GM23248 (cell line): Measurements from ENCODE around the gene PHACTR2. TPM values are rescaled to one million over a fixed set of nuclear protein-coding genes. Genes with fewer than 3 reads are reported as not detected.

Experiments used
- DNase-seq: peaks from one replicate; pipeline ENCODE4 v3.0.0-alpha.2; 2015
- H2AFZ ChIP-seq: fragments of 200-600 bp; sonication (generic); 2 replicates; pipeline ENCODE4 v1.6.1; 2016; ENCODE audit warnings: antibody characterized with exemption
- H3F3A ChIP-seq: fragments of 200-600 bp; sonication (generic); 2 replicates; pipeline ENCODE4 v1.6.1; 2016; ENCODE audit warnings: mild to moderate bottlenecking, antibody characterized with exemption, mixed run types; ENCODE audit not compliant: insufficient read depth
- H3K27ac ChIP-seq: fragments of 200-600 bp; sonication (generic); 2 replicates; pipeline ENCODE4 v1.5.1; 2016; ENCODE audit warnings: mild to moderate bottlenecking
- H3K27me3 ChIP-seq: fragments of 200-600 bp; sonication (generic); replicated peaks from 2 replicates; pipeline ENCODE4 v1.6.1; 2016; ENCODE audit warnings: mild to moderate bottlenecking; ENCODE audit not compliant: insufficient read depth
- H3K36me3 ChIP-seq: fragments of 200-600 bp; sonication (generic); 2 replicates; pipeline ENCODE4 v1.6.1; 2016; ENCODE audit warnings: low read depth, mild to moderate bottlenecking
- H3K4me1 ChIP-seq: fragments of 200-600 bp; sonication (generic); 2 replicates; pipeline ENCODE4 v1.6.1; 2016; ENCODE audit warnings: mild to moderate bottlenecking; ENCODE audit not compliant: insufficient read depth
- H3K4me2 ChIP-seq: fragments of 200-600 bp; sonication (generic); one replicate; pipeline ENCODE4 v1.6.1; 2016; ENCODE audit warnings: mild to moderate bottlenecking; ENCODE audit not compliant: unreplicated experiment
- H3K4me3 ChIP-seq: fragments of 200-600 bp; sonication (generic); 2 replicates; pipeline ENCODE4 v1.5.1; 2016; ENCODE audit warnings: mild to moderate bottlenecking
- H3K79me2 ChIP-seq: fragments of 200-600 bp; sonication (generic); 2 replicates; pipeline ENCODE4 v1.6.1; 2016; ENCODE audit warnings: mild to moderate bottlenecking; ENCODE audit not compliant: insufficient read depth
- H3K9ac ChIP-seq: fragments of 200-600 bp; sonication (generic); 2 replicates; pipeline ENCODE4 v1.6.1; 2016; ENCODE audit warnings: mild to moderate bottlenecking
- H3K9me2 ChIP-seq: fragments of 200-600 bp; sonication (generic); 2 replicates; pipeline ENCODE4 v1.6.1; 2016; ENCODE audit warnings: mixed run types, mild to moderate bottlenecking, moderate library complexity; ENCODE audit not compliant: insufficient read depth
- H3K9me3 ChIP-seq: fragments of 200-600 bp; sonication (generic); one replicate; pipeline ENCODE4 v1.6.1; 2017; ENCODE audit warnings: low read depth
- H4K20me1 ChIP-seq: fragments of 200-600 bp; sonication (generic); 2 replicates; pipeline ENCODE4 v1.6.0; 2016; ENCODE audit not compliant: insufficient read depth
- EZH2 ChIP-seq: fragments of 200-600 bp; sonication (generic); IDR thresholded peaks from 2 replicates; pipeline ENCODE4 v1.6.1; 2018; ENCODE audit warnings: antibody characterized with exemption, mild to moderate bottlenecking; ENCODE audit not compliant: insufficient read depth, poor library complexity, severe bottlenecking
- EZH2phosphoT487 ChIP-seq: fragments of 200-600 bp; sonication (generic); IDR thresholded peaks from 2 replicates; pipeline ENCODE4 v1.6.1; 2018; ENCODE audit warnings: antibody characterized with exemption, moderate library complexity, mild to moderate bottlenecking, low read depth; ENCODE audit not compliant: insufficient read depth
- WGBS, 2 experiments: methylation state at CpG; one replicate each; pipeline ENCODE4 v1.1.6; 2015 to 2017; ENCODE audit warnings: low lambda C conversion rate in 2 of 2, low coverage in 1 of 2; ENCODE audit errors: missing lambda C conversion rate in 2 of 2; 5-methylcytosine and 5-hydroxymethylcytosine counted together
- in situ Hi-C: fragments of 300-500 bp; cut with MboI; formaldehyde crosslinking; loops from 2 replicates; pipeline ENCODE4 v1.15.0; 2020
- polyA plus RNA-seq: library from polyadenylated mRNA; unstranded; fragments of >200 nt; fragmentation: Nextera tagmentation; extraction: Ambion mirVana; gene quantifications from 2 replicates; pipeline ENCODE4 v1.2.1, GENCODE V29; 2016
- total RNA-seq: library from RNA; depleted of rRNA; stranded (reverse); fragments of >200 nt; shearing (Covaris generic); gene quantifications from 2 replicates; pipeline ENCODE4 v1.2.3, GENCODE V29; 2014

Gene PHACTR2
- total and polyA plus RNA-seq, 2 experiments from 2014 or later = 39.0 to 39.4 TPM

- Histone ChIP-seq H3K27ac (no peak overlapping the region), H3K36me3 (no peaks in the 10 kb centered on the region), H4K20me1 (no peaks in the 10 kb centered on the region), H2AFZ (peak overlapping the region; percentile 52; the same call in 1 of the 2 replicates), H3K9ac (no peak overlapping the region), H3K79me2 (peaks cover 34% of the 10 kb centered on the region), H3K27me3 (no peaks in the 10 kb centered on the region), H3K9me2 (no peaks in the 10 kb centered on the region), H3F3A (no peaks in the 10 kb centered on the region), H3K4me1 (peaks cover 14% of the 10 kb centered on the region; the same call in 1 of the 2 replicates), H3K4me3 (peak overlapping the region; percentile 21; the same call in 1 of the 2 replicates), H3K9me3 (no peaks in the 10 kb centered on the region), H3K4me2 (peak overlapping the region; percentile 38)
- in situ Hi-C loops = no loop called here
- DNase-seq = no peak
- TF ChIP-seq EZH2phosphoT487 = no peak
- no peak for TF ChIP-seq EZH2
- WGBS, 2 experiments = 36 to 38% methylated on average over 3 of the region's 3 CpGs
Measured at GRCh38 chr6:143742955-143743255, 65.1 kb downstream of the PHACTR2 start.

- peaks cover 14% of the 10 kb centered on the region; the same call in 1 of the 2 replicates for H3K4me1 ChIP-seq
- no peaks in the 10 kb centered on the region for H3K27me3 ChIP-seq
- H3K27ac ChIP-seq = no peak overlapping the region
- no peaks in the 10 kb centered on the region for H3K9me2 ChIP-seq
- H3K36me3 ChIP-seq = no peaks in the 10 kb centered on the region
- no peaks in the 10 kb centered on the region for H3F3A ChIP-seq
- no peaks in the 10 kb centered on the region for H4K20me1 ChIP-seq
- no peak overlapping the region for H3K9ac ChIP-seq
- no peaks in the 10 kb centered on the region for H3K9me3 ChIP-seq
- peak; percentile 18 for DNase-seq
- TF ChIP-seq EZH2phosphoT487 (no peak), EZH2 (no peak)
- 39 to 44% methylated on average over 12 of the region's 12 CpGs for WGBS, 2 experiments
- peaks cover 34% of the 10 kb centered on the region for H3K79me2 ChIP-seq
- peak overlapping the region; percentile 38 for H3K4me2 ChIP-seq
- peak overlapping the region; percentile 52; the same call in 1 of the 2 replicates for H2AFZ ChIP-seq
- in situ Hi-C loops = no loop called here
- peak overlapping the region; percentile 21; the same call in 1 of the 2 replicates for H3K4me3 ChIP-seq
Measured at GRCh38 chr6:143743301-143744166, 65.8 kb downstream of the PHACTR2 start.

- Histone ChIP-seq H3K9me3 (no peaks in the 10 kb centered on the region), H3F3A (no peaks in the 10 kb centered on the region), H3K9me2 (no peaks in the 10 kb centered on the region), H3K9ac (no peak overlapping the region), H2AFZ (no peak overlapping the region), H3K4me1 (peaks cover 14% of the 10 kb centered on the region; the same call in 1 of the 2 replicates), H3K4me2 (no peak overlapping the region), H4K20me1 (no peaks in the 10 kb centered on the region), H3K27me3 (no peaks in the 10 kb centered on the region), H3K27ac (no peak overlapping the region), H3K36me3 (no peaks in the 10 kb centered on the region), H3K4me3 (no peak overlapping the region), H3K79me2 (peaks cover 34% of the 10 kb centered on the region)
- WGBS, 2 experiments = 82 to 88% methylated on average over 8 of the region's 8 CpGs
- no peak for DNase-seq
- in situ Hi-C loops = no loop called here
- no peak for TF ChIP-seq EZH2
- no peak for TF ChIP-seq EZH2phosphoT487
Measured at GRCh38 chr6:143744551-143745165, 66.9 kb downstream of the PHACTR2 start.

- Histone ChIP-seq H3K4me1 (peaks cover 14% of the 10 kb centered on the region; the same call in 1 of the 2 replicates), H2AFZ (peak overlapping the region; percentile 62), H3K9me2 (no peaks in the 10 kb centered on the region), H3K4me2 (peak overlapping the region; percentile 22), H3K9ac (peak overlapping the region; percentile 8; the same call in 1 of the 2 replicates), H3K9me3 (no peaks in the 10 kb centered on the region), H3K27ac (no peak overlapping the region), H3K4me3 (peak overlapping the region; percentile 13; the same call in 1 of the 2 replicates), H3K27me3 (no peaks in the 10 kb centered on the region), H3F3A (no peaks in the 10 kb centered on the region), H3K79me2 (peaks cover 34% of the 10 kb centered on the region), H4K20me1 (no peaks in the 10 kb centered on the region), H3K36me3 (no peaks in the 10 kb centered on the region)
- 62 to 66% methylated on average over 22 of the region's 22 CpGs for WGBS, 2 experiments
- no peak for TF ChIP-seq EZH2phosphoT487
- no peak for TF ChIP-seq EZH2
- DNase-seq = peak; percentile 43
- in situ Hi-C loops = no loop called here
Measured at GRCh38 chr6:143745166-143746133, 67.7 kb downstream of the PHACTR2 start.
